COLO668 (cell line): Measurements from ENCODE around the gene RECQL.
"Not testable (repeated sequence)": the region's sequence is repeated elsewhere in the genome, so short reads cannot be mapped to it uniquely, and the experiment has no call there.

Experiments
- DNase-seq: peaks from one replicate; lab custom pipeline; 2025; ENCODE audit not compliant: unreplicated experiment; lab: John Stamatoyannopoulos, UW

The RECQL gene

GRCh38 chr12:21429994-21430393, 71.4 kb downstream of the RECQL start:
- DNase-seq: no peak

- no peak for DNase-seq
These were observed 73.2 kb downstream of the RECQL start for GRCh38 chr12:21428241-21428640.

- not testable (repeated sequence) for DNase-seq
These were observed 82.3 kb downstream of the RECQL start for GRCh38 chr12:21419009-21419699.
